Kidney (tissue), 14 donors: ENCODE measurements around the gene DLX1. TPM values are rescaled to one million over a fixed set of nuclear protein-coding genes. Genes with fewer than 3 reads are reported as not detected.
"Not testable (repeated sequence)": the region's sequence is repeated elsewhere in the genome, so short reads cannot be mapped to it uniquely, and the experiment has no call there.

Experiments
- DNase-seq, 5 donors: peaks; one replicate each; pipeline ENCODE4 v3.0.0-alpha.2; 2013 to 2020
- FAIRE-seq: peaks from 2 replicates; lab custom pipeline; 2012; peaks lifted over from hg19 to GRCh38; lab: Jason Lieb, UNC
- H3K27ac ChIP-seq, 2 donors: one replicate each; pipeline ENCODE4 v1.7.0; 2013; ENCODE audit warnings: low read depth in 2 of 2, low read length in 2 of 2, inconsistent platforms in 1 of 2
- H3K27me3 ChIP-seq: one replicate; pipeline ENCODE4 v1.7.1; 2013; ENCODE audit warnings: low read length, inconsistent platforms; ENCODE audit not compliant: control insufficient read depth, insufficient read depth
- H3K36me3 ChIP-seq, 3 donors: one replicate each; pipeline versions ENCODE4 v1.7.0 to v1.7.1; 2013; ENCODE audit warnings: low read length in 3 of 3, control low read depth in 1 of 3, inconsistent platforms in 1 of 3; ENCODE audit not compliant: insufficient read depth in 3 of 3, control insufficient read depth in 2 of 3
- H3K4me1 ChIP-seq, 3 donors: one replicate each; pipeline versions ENCODE4 v1.7.0 to v1.7.1; 2013; ENCODE audit warnings: low read length in 3 of 3, inconsistent platforms in 1 of 3, low read depth in 1 of 3; ENCODE audit not compliant: control insufficient read depth in 2 of 3, insufficient read depth in 2 of 3
- H3K4me3 ChIP-seq, 3 donors: one replicate each; pipeline versions ENCODE4 v1.7.0 to v1.8.1; 2013; ENCODE audit warnings: low read length in 3 of 3, control low read depth in 1 of 3, inconsistent platforms in 1 of 3
- H3K9ac ChIP-seq, 3 donors: one replicate each; pipeline versions ENCODE4 v1.7.0 to v1.7.1; 2013; ENCODE audit warnings: low read length in 3 of 3, control low read depth in 1 of 3, inconsistent platforms in 1 of 3
- H3K9me3 ChIP-seq, 3 donors: one replicate each; pipeline versions ENCODE4 v1.7.0 to v1.7.1; 2013; ENCODE audit warnings: low read length in 3 of 3, control low read depth in 1 of 3, inconsistent platforms in 1 of 3; ENCODE audit not compliant: control insufficient read depth in 2 of 3, insufficient read depth in 1 of 3
- intact Hi-C: fragments of 100-400 bp; cut with DNase I; formaldehyde crosslinking; loops from one replicate; pipeline ENCODE4 v1.11.1; 2022
- polyA plus RNA-seq: library from polyadenylated mRNA; stranded (reverse); fragments of 350-450 nt; fragmentation: Illumina TruSeq; extraction: RNeasy Lipid Tissue Mini Kit (QIAGEN cat#74804); gene quantifications from one replicate; pipeline ENCODE4 v1.2.3, GENCODE V29; 2014; ENCODE audit warnings: low read depth, low replicate concordance; ENCODE audit not compliant: insufficient read depth
- total RNA-seq: library from RNA; stranded (reverse); fragmentation: NEBNext Ultra II Directional; extraction: Animal tissue kit (Norgen Biotek cat#: 25700); gene quantifications from one replicate; pipeline ENCODE4 v1.2.1, GENCODE V29; 2021
- TF ChIP-seq, protein P1 (sequence below): IDR thresholded peaks from 3 replicates; pipeline ENCODE4 v1.5.1; 2012; ENCODE audit warnings: mild to moderate bottlenecking, moderate library complexity, borderline replicate concordance; ENCODE audit not compliant: insufficient read depth; ENCODE audit errors: extremely low read depth
- donor health status: control.
- donor health status: control.
- donor health status: control.
- donor health status: control.
- donor health status: control.
- donor health status: DM: yes; HTN: yes; CAD: no.
- donor health status: Normal renal cell carcinoma (clear cell type).

The DLX1 gene
- total and polyA plus RNA-seq, 2 donors from 2014 or later, result not detected

DNA sequence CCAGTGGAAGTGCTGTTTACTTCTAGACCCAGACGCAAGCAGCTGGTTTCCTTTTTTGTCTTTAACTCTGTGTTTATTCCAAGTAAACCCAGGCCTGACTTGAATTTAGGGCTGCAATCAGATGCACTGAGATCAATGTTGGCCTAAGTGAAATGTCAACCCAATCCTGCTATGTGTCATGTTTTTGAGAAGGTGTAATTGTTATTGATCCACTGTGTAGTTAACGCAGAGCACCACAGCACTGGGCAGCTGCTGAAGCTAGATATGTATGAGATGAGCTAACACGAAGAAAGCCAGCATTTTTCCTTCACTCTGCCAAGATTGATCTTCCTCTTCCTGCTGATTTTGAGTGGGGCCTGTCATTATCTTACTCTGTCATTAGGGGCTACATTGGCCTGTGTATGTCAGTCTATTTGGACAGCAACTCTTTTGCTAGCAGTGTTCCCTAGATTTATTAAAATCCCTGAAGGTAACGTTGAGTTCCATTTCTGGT, 18.9 kb upstream of the DLX1 start:
- no peaks in the 10 kb centered on the region for H3K9me3 ChIP-seq
- TF ChIP-seq, protein P1, sequence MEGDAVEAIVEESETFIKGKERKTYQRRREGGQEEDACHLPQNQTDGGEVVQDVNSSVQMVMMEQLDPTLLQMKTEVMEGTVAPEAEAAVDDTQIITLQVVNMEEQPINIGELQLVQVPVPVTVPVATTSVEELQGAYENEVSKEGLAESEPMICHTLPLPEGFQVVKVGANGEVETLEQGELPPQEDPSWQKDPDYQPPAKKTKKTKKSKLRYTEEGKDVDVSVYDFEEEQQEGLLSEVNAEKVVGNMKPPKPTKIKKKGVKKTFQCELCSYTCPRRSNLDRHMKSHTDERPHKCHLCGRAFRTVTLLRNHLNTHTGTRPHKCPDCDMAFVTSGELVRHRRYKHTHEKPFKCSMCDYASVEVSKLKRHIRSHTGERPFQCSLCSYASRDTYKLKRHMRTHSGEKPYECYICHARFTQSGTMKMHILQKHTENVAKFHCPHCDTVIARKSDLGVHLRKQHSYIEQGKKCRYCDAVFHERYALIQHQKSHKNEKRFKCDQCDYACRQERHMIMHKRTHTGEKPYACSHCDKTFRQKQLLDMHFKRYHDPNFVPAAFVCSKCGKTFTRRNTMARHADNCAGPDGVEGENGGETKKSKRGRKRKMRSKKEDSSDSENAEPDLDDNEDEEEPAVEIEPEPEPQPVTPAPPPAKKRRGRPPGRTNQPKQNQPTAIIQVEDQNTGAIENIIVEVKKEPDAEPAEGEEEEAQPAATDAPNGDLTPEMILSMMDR, result no peak
- no peaks in the 10 kb centered on the region for H3K36me3 ChIP-seq
- H3K27me3 ChIP-seq, result no peaks in the 10 kb centered on the region
- no peak overlapping the region for H3K27ac ChIP-seq
- no peak overlapping the region for H3K9ac ChIP-seq
- no peaks in the 10 kb centered on the region for H3K4me1 ChIP-seq
- no peak for FAIRE-seq
- no peak overlapping the region for H3K4me3 ChIP-seq
- DNase-seq, result no peak
- intact Hi-C loops, result no loop called here

DNA sequence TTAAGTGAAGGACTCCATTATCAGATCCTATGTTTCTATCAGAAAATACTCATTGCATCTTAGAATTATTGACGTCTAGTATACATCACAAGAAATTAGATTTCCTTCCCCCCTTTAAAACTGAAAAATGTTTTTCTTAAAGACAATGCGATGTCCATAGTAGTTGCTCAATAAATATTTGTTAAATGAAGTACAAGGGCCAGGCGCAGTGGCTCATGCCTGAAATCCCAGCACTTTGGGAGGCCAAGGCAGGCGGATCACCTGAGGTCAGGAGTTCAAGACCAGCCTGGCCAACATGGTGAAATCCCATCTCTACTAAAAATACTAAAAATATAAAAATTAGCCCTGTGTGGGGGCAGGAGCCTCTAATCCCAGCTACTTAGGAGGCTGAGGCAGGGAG, 17.4 kb upstream of the DLX1 start:
- FAIRE-seq, H3K36me3 ChIP-seq, intact Hi-C loops, H3K9me3 ChIP-seq, H3K27me3 ChIP-seq, H3K27ac ChIP-seq, H3K4me1 ChIP-seq, H3K9ac ChIP-seq, DNase-seq, H3K4me3 ChIP-seq: not testable (repeated sequence)

DNA sequence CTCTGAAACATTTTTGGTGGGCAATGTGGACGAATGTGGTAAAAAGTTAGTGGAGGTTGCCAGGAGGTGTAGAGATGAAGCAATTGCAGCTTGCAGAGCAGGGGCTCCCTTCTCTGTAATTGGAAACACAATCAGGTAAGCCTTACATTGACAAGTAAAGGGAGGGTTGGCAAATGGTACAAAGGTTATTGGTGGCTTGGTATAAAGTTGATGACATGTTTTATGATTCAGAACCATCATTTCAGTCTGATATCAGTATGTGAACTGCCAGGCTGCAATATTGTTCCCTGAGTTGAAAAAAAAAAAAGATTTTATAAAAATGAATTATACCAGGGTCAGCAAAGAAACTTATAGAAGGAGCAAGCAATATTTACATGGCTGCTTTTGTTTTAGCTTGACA, 14.4 kb upstream of the DLX1 start:
- DNase-seq (no peak), FAIRE-seq (no peak)
- no peaks in the 10 kb centered on the region for H3K4me1 ChIP-seq
- H3K27ac ChIP-seq, result no peak overlapping the region
- no peaks in the 10 kb centered on the region for H3K36me3 ChIP-seq
- H3K4me3 ChIP-seq, result no peak overlapping the region
- no peak overlapping the region for H3K9ac ChIP-seq
- intact Hi-C loops, result no loop called here
- no peaks in the 10 kb centered on the region for H3K9me3 ChIP-seq
- H3K27me3 ChIP-seq, result peaks cover 2% of the 10 kb centered on the region
- TF ChIP-seq, protein P1, result no peak

DNA sequence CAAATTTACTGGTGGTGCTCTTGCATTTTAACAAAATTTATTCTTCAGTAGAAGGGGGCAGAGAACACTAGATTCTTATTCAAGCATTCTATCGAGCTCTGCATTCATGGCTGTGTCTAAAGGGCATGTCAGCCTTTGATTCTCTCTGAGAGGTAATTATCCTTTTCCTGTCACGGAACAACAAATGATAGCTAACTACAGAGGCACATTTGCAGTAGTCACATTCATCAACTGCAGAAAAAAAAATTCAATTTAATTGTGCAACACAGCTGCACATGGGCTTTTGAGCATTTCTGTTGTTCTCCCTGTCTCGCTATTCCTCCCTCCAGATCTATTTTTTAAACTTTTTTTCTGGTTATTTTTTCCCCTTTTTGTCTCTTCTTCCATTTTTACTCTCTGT, 13.0 kb upstream of the DLX1 start:
- DNase-seq (no peak), FAIRE-seq (no peak)
- no peak overlapping the region for H3K4me3 ChIP-seq
- peaks cover 4% of the 10 kb centered on the region for H3K27me3 ChIP-seq
- intact Hi-C loops, result no loop called here
- H3K4me1 ChIP-seq, result no peaks in the 10 kb centered on the region
- H3K9me3 ChIP-seq, result no peaks in the 10 kb centered on the region
- H3K36me3 ChIP-seq, result no peaks in the 10 kb centered on the region
- TF ChIP-seq, protein P1, result no peak
- H3K9ac ChIP-seq, result no peak overlapping the region
- no peak overlapping the region for H3K27ac ChIP-seq
